Gastroesophageal sphincter (tissue), 3 donors: ENCODE measurements around the gene ZNF638.

Source experiments
- EP300 ChIP-seq: sonication (generic); formaldehyde crosslinking; IDR thresholded peaks from one replicate; pipeline ENCODE4 v1.6.1; 2017; ENCODE audit warnings: antibody characterized with exemption, mild to moderate bottlenecking
- POLR2A ChIP-seq, 2 donors: fragments of 450-650 bp; IDR thresholded peaks; one replicate each; pipeline ENCODE4 v1.6.1; 2017; ENCODE audit warnings: antibody characterized with exemption in 2 of 2, mild to moderate bottlenecking in 2 of 2, moderate library complexity in 1 of 2
- POLR2AphosphoS5 ChIP-seq: sonication (generic); formaldehyde crosslinking; IDR thresholded peaks from one replicate; pipeline ENCODE4 v1.6.1; 2017; ENCODE audit warnings: antibody characterized with exemption
- TF ChIP-seq, protein P1 (sequence below), 4 experiments: fragments of 200-600 bp in 2 of 4; fragments of 450-650 bp in 2 of 4; sonication (generic) in 1 of 4; IDR thresholded peaks; one replicate each; pipeline ENCODE4 v1.5.1; 2017 to 2019; ENCODE audit warnings: antibody characterized with exemption in 4 of 4, mild to moderate bottlenecking in 2 of 4, moderate library complexity in 2 of 4

DNA sequence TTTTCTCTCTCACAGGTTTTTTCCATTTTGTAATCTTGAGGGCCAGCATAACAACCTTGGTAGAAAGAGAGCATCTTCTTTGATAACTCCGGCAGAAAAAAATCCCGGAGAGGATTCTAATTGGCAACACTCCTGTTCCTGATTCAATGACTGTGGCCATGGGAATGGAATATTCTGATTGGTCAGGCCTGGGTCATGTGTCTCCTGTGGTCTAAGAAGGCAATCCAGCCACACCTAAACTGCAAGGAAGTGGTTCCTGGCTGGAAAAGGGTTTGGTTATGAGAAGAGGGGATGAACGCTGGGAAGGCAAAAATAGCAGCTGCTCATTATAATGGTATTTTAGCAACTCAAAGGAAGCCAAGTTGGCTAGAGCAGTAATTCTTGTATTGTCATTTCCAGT is 24.8 kb upstream of the ZNF638 start:
- TF ChIP-seq, protein P1, sequence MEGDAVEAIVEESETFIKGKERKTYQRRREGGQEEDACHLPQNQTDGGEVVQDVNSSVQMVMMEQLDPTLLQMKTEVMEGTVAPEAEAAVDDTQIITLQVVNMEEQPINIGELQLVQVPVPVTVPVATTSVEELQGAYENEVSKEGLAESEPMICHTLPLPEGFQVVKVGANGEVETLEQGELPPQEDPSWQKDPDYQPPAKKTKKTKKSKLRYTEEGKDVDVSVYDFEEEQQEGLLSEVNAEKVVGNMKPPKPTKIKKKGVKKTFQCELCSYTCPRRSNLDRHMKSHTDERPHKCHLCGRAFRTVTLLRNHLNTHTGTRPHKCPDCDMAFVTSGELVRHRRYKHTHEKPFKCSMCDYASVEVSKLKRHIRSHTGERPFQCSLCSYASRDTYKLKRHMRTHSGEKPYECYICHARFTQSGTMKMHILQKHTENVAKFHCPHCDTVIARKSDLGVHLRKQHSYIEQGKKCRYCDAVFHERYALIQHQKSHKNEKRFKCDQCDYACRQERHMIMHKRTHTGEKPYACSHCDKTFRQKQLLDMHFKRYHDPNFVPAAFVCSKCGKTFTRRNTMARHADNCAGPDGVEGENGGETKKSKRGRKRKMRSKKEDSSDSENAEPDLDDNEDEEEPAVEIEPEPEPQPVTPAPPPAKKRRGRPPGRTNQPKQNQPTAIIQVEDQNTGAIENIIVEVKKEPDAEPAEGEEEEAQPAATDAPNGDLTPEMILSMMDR (IDR thresholded peaks at IDR 0.05), result no peak
- no peak for TF ChIP-seq POLR2A (IDR thresholded peaks at IDR 0.05)
- TF ChIP-seq EP300, result no peak
- no peak for TF ChIP-seq POLR2AphosphoS5
